Stimulated activated CD8-positive, alpha-beta memory T cell treated with anti-CD3 and anti-CD28 coated beads, Interleukin-4, amount 100 ng/mL, for 24 hours (primary cell): Measurements from ENCODE around the gene DAPK2.
A peak's percentile ranks its signal among the peaks of the same experiment; 100 is the strongest.

Experiments used
- DNase-seq: peaks from one replicate; pipeline ENCODE4 v3.0.0-alpha.2; 2020; ENCODE audit warnings: low read depth

Gene DAPK2

GRCh38 chr15:63895787-63896218 is 150.5 kb downstream of the DAPK2 start:
- DNase-seq = no peak

DNA sequence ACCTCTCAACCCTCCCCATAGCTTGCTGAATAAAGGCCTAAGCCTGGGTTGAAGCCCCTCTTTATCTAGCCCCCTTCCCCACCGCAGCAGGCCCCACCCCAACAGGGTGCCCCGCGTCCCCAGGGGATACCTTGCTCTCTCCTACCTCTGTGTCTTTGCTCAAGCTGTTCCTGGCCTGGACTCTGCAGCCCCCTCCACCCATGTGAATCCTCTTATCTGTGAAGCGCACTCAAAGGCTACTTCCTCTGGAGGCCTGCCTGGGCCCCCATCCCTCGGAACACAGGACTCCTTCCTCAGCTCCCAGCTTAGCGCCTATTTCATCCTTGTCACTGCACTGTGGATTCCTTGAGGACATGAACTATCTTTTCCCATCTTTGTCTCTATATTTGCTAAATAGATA is 151.1 kb downstream of the DAPK2 start:
- DNase-seq = no peak

- DNase-seq = no peak
These were observed 151.7 kb downstream of the DAPK2 start for GRCh38 chr15:63894662-63894949.

GRCh38 chr15:63893866-63894661 is 152.2 kb downstream of the DAPK2 start:
- no peak for DNase-seq

GRCh38 chr15:63892794-63893441 is 153.4 kb downstream of the DAPK2 start:
- peak; percentile 72 for DNase-seq

DNA sequence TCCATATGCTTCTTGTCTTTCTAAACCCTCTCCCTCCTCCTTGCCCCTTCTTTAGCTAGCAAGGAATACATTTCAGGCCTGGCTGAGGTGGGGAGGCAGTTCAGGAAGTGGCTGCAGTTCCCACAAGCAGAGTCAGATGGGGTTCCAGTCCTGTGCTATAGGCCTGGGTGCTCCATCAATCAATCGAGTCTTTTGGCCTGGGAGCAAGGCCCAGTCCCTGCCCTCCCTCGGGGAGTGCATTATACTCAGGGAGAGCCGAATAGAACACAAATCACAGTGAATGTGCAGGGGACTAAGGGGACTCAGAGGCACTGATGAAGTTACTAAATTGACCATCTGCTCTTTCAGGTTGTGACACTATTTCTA is 154.5 kb downstream of the DAPK2 start:
- no peak for DNase-seq

DNA sequence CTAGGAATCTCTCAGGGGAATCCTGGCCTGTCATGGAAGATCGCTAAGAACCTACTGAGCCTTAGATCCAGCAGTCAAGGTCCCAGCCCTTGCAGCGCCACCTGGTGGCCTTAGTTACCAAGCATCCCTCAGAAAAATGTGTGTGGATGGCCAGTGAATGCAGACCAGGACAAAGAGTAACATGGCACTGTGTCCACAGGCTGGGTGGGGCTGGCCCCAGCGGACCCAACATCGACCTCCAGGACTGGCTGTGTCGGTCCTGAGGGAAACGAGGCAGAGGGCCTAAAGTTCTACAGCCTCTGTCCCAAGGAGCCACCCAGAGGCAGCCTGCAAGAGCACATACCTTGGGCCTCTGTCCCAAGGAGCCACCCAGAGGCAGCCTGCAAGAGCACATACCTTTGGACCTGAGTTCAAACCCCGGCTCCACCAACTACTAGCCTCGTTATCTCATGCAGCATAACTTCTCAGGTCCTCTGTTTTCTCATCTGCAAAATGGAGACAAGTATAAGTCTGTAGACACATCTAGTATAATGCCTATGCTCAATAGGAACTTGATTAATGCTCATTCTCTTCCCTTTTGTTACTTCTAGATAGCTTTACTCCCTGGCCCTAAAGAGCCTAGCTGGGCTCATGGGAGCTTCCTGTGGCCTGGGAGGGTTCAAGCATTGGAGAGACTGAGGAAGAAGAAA is 155.1 kb downstream of the DAPK2 start:
- DNase-seq = peak; percentile 60

DNA sequence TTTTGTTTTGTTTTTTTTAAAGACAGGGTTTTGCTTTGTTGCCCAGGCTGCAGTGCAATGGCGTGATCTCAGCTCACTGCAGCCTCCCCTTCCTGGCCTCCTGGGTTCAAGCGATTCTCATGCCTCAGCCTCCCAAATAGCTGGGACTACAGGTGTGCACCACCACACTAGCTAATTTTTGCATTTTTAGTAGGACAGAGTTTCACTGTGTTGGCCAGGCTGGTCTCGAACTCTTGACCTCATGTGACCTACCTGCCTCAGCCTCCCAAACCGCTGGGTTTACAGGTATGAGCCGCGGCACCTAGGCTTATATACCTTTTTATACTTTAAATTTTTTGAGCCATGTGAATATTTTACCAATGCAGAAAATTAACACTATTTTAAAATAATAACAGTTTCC is 155.7 kb downstream of the DAPK2 start:
- DNase-seq = no peak

DNA sequence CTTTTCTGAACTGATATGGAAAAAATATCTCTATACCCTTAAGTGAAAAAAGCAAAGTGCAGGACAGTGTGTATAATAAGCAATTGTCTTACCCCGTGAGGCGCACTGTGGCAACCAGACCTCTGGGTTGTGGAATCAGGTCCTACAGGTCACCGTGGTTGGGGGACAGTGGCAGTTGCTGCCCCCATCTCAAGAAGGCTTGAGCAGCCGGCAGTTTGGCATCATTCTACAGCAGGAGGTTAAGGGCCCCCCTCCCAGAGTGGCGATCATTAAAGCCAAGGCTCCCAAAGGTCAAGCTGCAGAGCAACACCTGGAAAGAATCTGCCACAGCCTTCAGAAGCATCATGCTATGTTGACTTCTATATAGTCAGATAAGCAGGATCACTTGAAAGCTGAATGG is 156.5 kb downstream of the DAPK2 start:
- DNase-seq = no peak

- no peak for DNase-seq
These were observed 157.5 kb downstream of the DAPK2 start for GRCh38 chr15:63888823-63889222.

- DNase-seq = no peak
These were observed 158.1 kb downstream of the DAPK2 start for GRCh38 chr15:63888146-63888545.

DNA sequence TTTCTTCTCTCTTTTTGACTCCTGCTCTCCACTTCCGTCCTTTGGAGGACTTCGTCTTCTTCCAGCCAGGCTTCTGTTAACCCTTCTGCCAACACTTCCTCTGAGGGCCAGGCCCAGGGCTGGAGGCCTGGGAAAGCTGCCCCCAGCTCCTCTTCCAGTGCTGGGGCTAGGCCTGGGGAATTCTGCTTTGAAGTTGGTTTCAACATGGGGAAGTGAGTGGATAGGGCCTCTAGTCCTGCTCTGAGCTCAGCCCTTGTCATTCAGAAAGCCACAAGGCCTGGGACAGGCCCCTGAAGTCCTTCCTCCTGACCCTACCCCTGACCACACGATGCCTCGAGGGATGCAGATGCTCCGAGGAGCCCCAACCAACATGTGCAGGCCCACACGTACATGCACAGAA is 158.7 kb downstream of the DAPK2 start:
- DNase-seq = no peak

DNA sequence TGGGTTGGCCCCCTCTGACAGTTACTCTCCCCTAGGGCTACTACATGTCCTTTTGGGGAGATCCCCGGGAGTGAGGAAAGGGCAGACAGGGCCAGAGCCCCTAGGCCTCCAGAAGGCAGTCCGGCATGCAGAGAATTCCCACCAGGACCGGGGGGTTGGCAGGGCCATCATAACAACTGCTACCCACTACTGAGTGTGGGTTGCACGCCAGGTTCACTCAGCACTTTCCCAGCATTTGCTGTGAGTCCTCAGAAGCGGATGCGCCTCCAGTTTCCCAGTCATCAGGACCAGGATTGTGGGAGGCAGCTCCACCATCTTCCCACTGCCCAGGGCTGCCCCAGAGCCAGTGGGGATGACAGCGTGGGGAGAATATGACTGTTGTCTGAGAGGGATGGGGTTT is 161.3 kb downstream of the DAPK2 start:
- no peak for DNase-seq

GRCh38 chr15:63881431-63881830 is 164.9 kb downstream of the DAPK2 start:
- DNase-seq = no peak

DNA sequence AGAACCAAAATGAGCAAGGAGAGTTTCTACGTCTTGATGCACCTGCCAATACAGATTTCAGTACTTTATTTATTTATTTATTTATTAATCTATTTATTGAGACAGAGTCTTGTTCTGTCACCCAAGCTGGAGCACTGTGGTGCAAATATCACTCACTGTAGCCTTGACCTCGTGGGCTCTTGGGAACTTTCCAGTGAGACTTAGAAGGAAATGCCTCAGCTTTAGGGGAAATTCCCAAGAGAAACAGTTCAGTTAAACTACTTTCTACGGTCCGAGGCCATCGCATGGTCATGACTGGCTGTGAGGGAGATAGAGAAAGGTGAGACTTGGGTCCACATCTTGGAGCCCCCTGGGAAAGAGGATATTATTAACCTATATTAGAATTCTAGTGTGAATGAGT is 165.5 kb downstream of the DAPK2 start:
- no peak for DNase-seq

- no peak for DNase-seq
These were observed 166.3 kb downstream of the DAPK2 start for GRCh38 chr15:63879995-63880394.

- DNase-seq = no peak
These were observed 167.1 kb downstream of the DAPK2 start for GRCh38 chr15:63879211-63879610.

GRCh38 chr15:63877713-63878271 is 168.5 kb downstream of the DAPK2 start:
- no peak for DNase-seq

DNA sequence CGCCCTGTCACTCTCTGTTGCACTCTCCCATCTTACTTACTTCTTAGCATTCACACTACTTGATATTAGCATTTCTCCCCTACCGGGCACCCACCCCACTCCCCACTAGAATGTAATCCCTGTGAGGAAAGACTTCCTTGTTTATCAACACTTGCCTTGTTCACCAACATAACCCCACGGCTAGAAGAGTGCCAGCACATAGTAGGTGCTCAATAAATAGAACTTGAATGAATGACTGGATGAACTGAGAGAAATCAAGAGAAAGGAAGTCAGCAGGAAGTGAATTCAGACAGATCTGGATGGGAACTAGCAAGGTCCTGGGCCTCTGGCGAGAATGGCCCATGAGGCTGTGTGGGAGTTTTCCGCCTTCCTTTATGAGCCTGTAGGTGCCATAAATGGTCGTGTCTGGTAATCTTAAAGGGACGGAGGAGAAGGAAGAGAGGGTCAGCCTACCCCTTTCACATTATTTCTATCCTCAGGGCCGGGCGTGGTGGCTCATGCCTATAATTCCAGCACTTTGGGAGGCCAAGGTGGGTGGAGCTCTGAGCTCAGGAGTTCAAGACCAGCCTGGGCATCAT is 170.1 kb downstream of the DAPK2 start:
- no peak for DNase-seq

DNA sequence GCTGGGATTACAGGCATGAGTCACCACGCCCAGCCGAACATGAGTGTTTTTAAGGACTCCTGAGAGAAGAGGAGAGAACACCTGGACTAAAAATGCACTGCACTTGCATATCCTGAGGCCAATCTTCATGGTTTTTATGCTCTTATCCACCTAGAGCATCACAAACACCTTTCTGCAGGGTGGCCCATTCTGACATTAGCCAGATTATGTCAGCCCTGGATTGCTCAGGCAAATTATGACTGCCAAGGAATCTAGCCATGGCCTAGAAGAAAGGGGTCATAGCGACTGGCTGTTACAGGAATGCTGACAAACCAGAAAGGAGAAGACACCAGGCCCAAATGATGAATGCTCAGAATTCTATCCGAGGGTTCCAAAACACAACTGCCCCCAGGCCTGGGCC is 171.7 kb downstream of the DAPK2 start:
- no peak for DNase-seq

GRCh38 chr15:63872759-63873510 is 173.3 kb downstream of the DAPK2 start:
- no peak for DNase-seq
